Panc1 (cell line): Measurements from ENCODE around the gene CMPK1. TPM values are rescaled to one million over a fixed set of nuclear protein-coding genes. Genes with fewer than 3 reads are reported as not detected.

Experiments used
- ATAC-seq: fragments of 200-7000 bp; cut with Tn5 transposase; 2 replicates; pipeline ENCODE4 v1.9.1; 2020; ENCODE audit warnings: mild to moderate bottlenecking, moderate library complexity
- BruUV-seq: library from RNA; stranded (reverse); fragments of 400-500 nt; replicated peaks from 2 replicates; lab custom pipeline; 2021; lab: Mats Ljungman, UMichigan
- CTCF ChIA-PET: fragments of 300-600 bp; sonication (Branson Sonifier 250); formaldehyde crosslinking; loops from one replicate; lab custom pipeline; 2022; ENCODE audit warnings: antibody characterized with exemption; lab: Charles Lee
- POLR2A ChIA-PET: fragments of 300-600 bp; sonication (Branson Sonifier 250); formaldehyde crosslinking; loops from one replicate; lab custom pipeline; 2022; ENCODE audit warnings: antibody characterized with exemption; lab: Charles Lee
- DNase-seq: peaks from one replicate; pipeline ENCODE4 v3.0.0-alpha.2; 2010; ENCODE audit warnings: low read depth, low spot score
- H3K27ac ChIP-seq: 2 replicates; pipeline ENCODE4 v1.5.1; 2011; ENCODE audit warnings: mild to moderate bottlenecking, low read length, inconsistent platforms
- H3K27me3 ChIP-seq: fragments of 200-500 bp; sonication (Bioruptor generic); 2 replicates; pipeline ENCODE4 v1.6.0; 2014; ENCODE audit warnings: low read length, inconsistent platforms; ENCODE audit not compliant: control insufficient read depth, insufficient read depth
- H3K36me3 ChIP-seq: fragments of 200-500 bp; sonication (Bioruptor generic); 2 replicates; pipeline ENCODE4 v1.5.1; 2014; ENCODE audit warnings: inconsistent platforms, mild to moderate bottlenecking, low read length, moderate library complexity; ENCODE audit not compliant: control insufficient read depth, insufficient read depth
- H3K4me1 ChIP-seq: 2 replicates; pipeline ENCODE4 v1.5.1; 2011; ENCODE audit warnings: inconsistent platforms, mild to moderate bottlenecking, low read length, moderate library complexity; ENCODE audit not compliant: control insufficient read depth, insufficient read depth
- H3K4me3 ChIP-seq, 2 experiments: 2 replicates each; pipeline ENCODE4 v1.5.1; 2011 to 2012; ENCODE audit warnings: low read depth in 2 of 2, low read length in 2 of 2, mild to moderate bottlenecking in 2 of 2, inconsistent platforms in 1 of 2, moderate library complexity in 1 of 2
- H3K9me3 ChIP-seq: fragments of 200-500 bp; sonication (Bioruptor generic); 2 replicates; pipeline ENCODE4 v1.5.1; 2014; ENCODE audit warnings: low read depth, mild to moderate bottlenecking, inconsistent platforms, low read length, moderate library complexity; ENCODE audit not compliant: control insufficient read depth, insufficient read depth
- CTCF ChIP-seq: fragments of 450-650 bp; IDR thresholded peaks from 2 replicates; pipeline ENCODE4 v1.5.1; 2017; ENCODE audit warnings: mild to moderate bottlenecking
- POLR2AphosphoS5 ChIP-seq: IDR thresholded peaks from 2 replicates; pipeline ENCODE4 v1.6.1; 2012; ENCODE audit warnings: mild to moderate bottlenecking, low read depth, low read length, moderate library complexity
- REST ChIP-seq, 2 experiments: IDR thresholded peaks; 2 replicates each; pipeline ENCODE4 v1.6.1; 2011 to 2012; ENCODE audit warnings: low read depth in 2 of 2, control low read depth in 1 of 2, low read length in 1 of 2, mild to moderate bottlenecking in 1 of 2, moderate library complexity in 1 of 2; ENCODE audit not compliant: insufficient read depth in 1 of 2
- SIN3A ChIP-seq: IDR thresholded peaks from 2 replicates; pipeline ENCODE4 v1.6.1; 2012; ENCODE audit warnings: low read depth, mild to moderate bottlenecking, low read length, moderate library complexity, borderline replicate concordance; ENCODE audit not compliant: insufficient read depth
- TCF7L2 ChIP-seq: IDR thresholded peaks from 2 replicates; pipeline ENCODE4 v1.6.1; 2011; ENCODE audit warnings: mild to moderate bottlenecking, low read depth, low read length, inconsistent platforms
- in situ Hi-C: cut with HindIII; loops from 2 replicates; pipeline ENCODE4 v1.10.0; 2016; ENCODE audit warnings: low sequenced_read_pairs, low pct_unique_long_range_greater_than_20kb
- intact Hi-C: fragments of 100-400 bp; cut with micrococcal nuclease; formaldehyde crosslinking; loops from one replicate; pipeline ENCODE4 v1.10.0; 2022; ENCODE audit not compliant: unreplicated experiment
- total RNA-seq: library from RNA; stranded (reverse); gene quantifications from one replicate; pipeline ENCODE4 v1.2.1, GENCODE V29; 2021; ENCODE audit not compliant: unreplicated experiment

CMPK1 gene
- total RNA-seq, 1 experiment from 2014 or later, result 85.1 TPM

GRCh38 chr1:47410068-47410455 is 76.5 kb downstream of the CMPK1 start:
- CTCF ChIA-PET, result no interaction called here
- Histone ChIP-seq H3K27ac (no peak overlapping the region), H3K36me3 (no peaks in the 10 kb centered on the region), H3K27me3 (no peaks in the 10 kb centered on the region), H3K4me1 (no peaks in the 10 kb centered on the region), H3K4me3 (no peak overlapping the region), H3K9me3 (no peaks in the 10 kb centered on the region)
- ATAC-seq, result no peak
- BruUV-seq, result no TSS peak
- intact Hi-C loops (no loop called here), in situ Hi-C loops (no loop called here)
- no peak for DNase-seq
- POLR2A ChIA-PET, result no interaction called here
- TF ChIP-seq CTCF (no peak), SIN3A (no peak), TCF7L2 (no peak), POLR2AphosphoS5 (no peak), REST (IDR thresholded peaks at IDR 0.05; ENCODE audit: insufficient read depth in 1 of 2, low read depth in 2 of 2, low read length in 1 of 2) (no peak)

GRCh38 chr1:47411436-47411835 is 77.8 kb downstream of the CMPK1 start:
- ATAC-seq (no peak), DNase-seq (no peak)
- in situ Hi-C loops, result no loop called here
- Histone ChIP-seq H3K27ac (no peak overlapping the region), H3K9me3 (no peaks in the 10 kb centered on the region), H3K36me3 (no peaks in the 10 kb centered on the region), H3K4me3 (no peak overlapping the region), H3K27me3 (no peaks in the 10 kb centered on the region), H3K4me1 (no peaks in the 10 kb centered on the region)
- POLR2A ChIA-PET, result no interaction called here
- CTCF ChIA-PET, result no interaction called here
- no TSS peak for BruUV-seq
- intact Hi-C loops, result no loop called here
- no peak for TF ChIP-seq TCF7L2
- TF ChIP-seq SIN3A, result no peak
- no peak for TF ChIP-seq CTCF
- TF ChIP-seq POLR2AphosphoS5, result no peak
- no peak for TF ChIP-seq REST (IDR thresholded peaks at IDR 0.05; ENCODE audit: insufficient read depth in 1 of 2, low read depth in 2 of 2, low read length in 1 of 2)
